Myocyte (in vitro differentiated cells): Measurements from ENCODE around the gene BBIP1. TPM values are rescaled to one million over a fixed set of nuclear protein-coding genes. Genes with fewer than 3 reads are reported as not detected.

Experiments
- DNase-seq: peaks from one replicate; pipeline ENCODE4 v3.0.0-alpha.2; 2012; ENCODE audit warnings: low read depth
- polyA plus RNA-seq: library from polyadenylated mRNA; unstranded; fragments of >200 nt; gene quantifications from one replicate; pipeline ENCODE4 v1.2.1, GENCODE V29; 2012; ENCODE audit warnings: missing spikeins
- total RNA-seq: library from RNA; depleted of rRNA; stranded (reverse); fragments of >200 nt; gene quantifications from 2 replicates; pipeline ENCODE4 v1.2.3, GENCODE V29; 2014

The BBIP1 gene, protein sequence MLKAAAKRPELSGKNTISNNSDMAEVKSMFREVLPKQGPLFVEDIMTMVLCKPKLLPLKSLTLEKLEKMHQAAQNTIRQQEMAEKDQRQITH
- 18.4 and 22.3 TPM in 2 replicates for total RNA-seq
- polyA plus RNA-seq = 25.7 TPM

DNA sequence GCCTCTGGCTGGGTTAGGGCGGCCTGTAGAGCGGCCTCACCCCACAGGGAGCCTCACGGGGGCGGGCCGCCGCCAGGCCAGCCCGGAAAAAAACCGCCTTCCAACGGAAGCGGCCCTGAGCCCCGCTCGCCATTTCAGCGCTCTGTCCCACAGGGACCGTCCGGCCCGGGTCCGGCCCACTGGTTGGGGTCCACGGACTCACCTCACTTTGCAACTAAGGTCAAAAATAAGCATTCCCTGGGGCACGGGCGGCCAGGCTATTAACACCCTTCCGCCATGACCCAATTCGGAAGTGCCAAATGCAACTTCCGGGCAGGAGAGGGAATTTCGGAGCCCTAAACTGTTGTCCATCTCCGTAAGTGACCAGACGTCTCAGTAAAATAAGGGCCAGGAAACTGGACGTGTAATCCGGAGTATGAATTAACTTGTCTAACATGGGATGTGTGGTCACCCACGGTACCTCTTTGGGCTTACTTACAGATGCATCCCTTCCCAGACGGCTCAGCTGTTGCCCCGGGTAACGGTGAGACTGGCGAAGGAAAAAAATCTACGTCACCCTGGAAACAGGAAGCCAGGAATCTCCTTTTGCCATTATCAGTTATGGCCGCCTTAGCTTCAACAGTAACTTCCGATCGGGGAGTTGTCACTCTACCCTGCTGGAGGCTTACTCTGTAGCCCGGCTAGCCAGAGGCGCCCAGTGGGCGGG is at the start of gene BBIP1:
BBIP1 (minus strand) TSS at position 538 of the 706 bp plus-strand sequence. CDS start 1,023 bp downstream, outside the sequence.
- peak; percentile 100 for DNase-seq

DNA sequence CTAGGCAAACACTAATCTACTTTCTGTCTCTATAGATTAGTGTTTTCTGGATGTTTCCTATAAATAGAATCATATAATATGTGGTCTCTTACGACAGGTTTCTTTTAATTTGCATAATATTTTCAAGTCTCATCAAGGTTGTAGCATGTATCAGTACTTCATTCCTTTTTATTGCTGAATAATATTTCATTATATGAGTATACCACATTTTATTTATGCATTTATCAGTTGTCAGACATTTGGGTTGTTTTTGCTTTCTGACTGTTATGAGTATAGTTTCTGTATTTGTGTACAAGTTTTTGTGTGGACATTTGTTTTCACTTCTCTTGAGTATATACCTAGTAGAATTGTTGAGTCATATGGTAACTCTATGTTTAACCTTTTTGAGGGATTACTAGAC is 48.7 kb upstream of the BBIP1 start:
- DNase-seq = no peak

DNA sequence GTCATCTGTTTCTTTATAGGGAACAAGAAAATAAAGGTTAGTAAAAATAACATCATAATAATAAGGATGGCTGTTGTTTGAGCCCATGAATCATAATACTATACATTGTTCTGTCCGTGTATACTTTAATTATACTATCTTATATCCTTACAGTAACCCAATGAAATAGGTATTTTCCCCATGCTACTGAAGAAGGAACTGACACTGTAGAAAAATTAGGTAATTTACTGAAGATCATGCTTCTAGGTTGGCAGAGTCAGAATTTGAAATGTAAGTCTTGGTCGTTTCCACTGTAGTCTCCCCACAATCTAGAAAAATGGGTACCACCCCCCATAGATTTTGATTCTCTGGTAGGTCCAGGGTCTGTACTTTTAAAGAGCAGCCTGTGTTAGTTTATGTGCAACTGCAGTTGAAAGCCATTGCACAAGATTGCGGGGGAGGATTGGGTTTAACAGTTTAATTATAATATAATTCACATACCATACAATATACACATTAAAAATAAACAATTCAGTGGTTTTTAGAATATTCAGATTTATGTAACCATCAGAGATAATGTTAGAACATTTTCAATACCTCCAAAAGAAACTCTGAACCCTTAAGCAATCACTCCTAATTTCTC is 48.1 kb upstream of the BBIP1 start:
- no peak for DNase-seq

DNA sequence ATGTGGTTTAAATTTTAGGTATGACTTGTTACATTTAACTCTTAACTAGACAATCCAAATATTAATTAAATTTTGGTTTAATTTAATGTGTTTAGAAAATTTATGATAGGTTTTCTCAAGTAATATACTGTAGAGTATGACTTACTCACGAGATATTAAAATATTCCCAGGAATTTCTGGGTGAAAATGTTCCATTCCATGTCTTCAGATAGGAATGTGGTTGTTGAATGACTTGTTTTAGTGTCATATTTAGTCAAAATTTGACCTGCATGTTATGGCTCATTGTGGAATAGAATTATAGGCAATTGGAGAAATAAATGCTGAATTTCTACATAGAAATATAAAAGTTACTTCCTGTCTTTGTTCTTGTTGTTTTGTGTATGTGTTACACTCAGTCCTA is 47.2 kb upstream of the BBIP1 start:
- no peak for DNase-seq

DNA sequence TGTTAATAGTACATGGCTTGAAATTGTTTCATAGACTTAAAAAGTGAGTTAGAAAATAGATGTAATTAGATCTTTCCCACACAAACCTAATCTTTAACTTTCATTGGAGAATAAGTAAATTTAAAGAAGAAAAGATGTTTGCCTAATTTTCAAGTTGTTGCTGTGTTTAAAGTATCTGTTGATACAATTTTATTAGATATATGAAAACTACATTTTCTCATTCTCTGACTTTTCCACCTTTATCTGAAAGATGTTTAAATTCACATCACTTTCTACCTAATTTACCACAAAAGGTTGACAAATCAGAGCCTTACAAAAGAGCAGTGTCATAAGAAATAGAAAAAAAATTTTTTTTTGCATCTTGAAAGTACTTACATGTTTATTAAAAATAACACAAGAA is 46.2 kb upstream of the BBIP1 start:
- DNase-seq = no peak

DNA sequence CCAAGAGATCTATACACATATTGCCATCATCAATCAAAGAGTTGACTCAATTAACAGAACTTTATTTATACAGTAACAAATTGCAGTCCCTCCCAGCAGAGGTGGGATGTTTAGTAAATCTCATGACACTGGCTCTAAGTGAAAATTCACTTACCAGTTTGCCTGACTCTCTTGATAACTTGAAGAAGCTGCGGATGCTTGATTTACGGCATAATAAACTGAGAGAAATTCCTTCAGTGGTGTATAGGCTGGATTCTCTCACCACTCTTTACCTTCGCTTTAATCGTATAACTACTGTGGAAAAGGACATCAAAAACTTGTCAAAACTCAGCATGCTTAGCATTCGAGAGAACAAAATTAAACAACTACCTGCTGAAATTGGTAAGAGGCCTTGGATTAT is 45.7 kb upstream of the BBIP1 start:
- no peak for DNase-seq

DNA sequence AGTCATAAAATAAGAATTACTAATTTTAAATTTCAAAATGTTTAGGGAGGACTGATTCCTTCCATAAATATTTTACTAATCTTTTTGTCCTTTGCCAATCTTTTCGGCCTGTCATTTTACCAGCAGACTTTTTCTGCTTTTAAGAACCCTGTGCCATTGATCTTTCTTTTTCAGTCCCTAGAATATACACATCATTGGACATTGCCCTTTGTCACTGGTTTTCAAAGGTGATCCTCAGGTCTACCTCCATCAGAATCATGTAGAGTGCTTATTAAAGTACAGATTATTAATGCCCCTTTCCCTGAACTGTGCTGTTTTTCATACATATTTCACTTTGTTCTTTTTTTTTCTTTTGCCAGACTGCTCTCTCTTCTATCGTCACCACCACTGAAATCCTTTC is 44.2 kb upstream of the BBIP1 start:
- no peak for DNase-seq

DNA sequence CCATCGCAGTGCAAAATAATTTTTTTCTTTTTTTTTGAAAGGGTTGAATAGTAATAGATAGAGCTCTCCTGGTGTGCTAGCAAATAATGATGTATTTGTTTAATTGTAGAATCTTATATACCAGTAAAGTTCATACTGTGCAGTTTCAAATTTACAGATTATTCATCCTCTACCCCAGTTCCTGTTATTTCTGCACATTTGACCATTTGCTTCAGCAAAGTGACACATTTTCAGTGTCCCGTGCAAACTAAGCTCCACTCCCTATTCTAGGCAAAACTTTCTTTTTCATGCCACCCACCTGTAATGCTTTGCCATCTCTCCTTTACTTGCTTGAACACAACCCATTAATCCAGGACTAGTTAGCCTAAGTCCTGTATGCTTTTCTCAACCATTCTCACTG is 43.5 kb upstream of the BBIP1 start:
- no peak for DNase-seq

DNA sequence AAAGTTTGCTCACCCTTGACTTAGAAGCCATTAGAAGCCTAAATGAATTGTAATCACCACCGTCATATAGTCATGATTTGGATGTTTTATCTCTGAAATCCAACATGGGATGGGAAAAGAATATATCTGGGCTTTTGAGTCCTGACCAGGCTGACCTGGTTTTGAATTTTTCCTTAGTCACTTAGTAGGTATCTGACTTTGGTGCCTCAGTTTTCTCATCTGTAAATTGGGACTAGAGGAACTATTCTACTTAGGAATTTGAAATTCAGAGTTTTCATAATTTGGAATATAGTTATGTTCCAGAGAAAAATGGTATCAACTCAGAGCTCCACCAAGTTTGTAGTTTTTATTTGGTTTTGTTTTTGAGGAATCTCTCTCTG is 41.3 kb upstream of the BBIP1 start:
- DNase-seq = no peak

DNA sequence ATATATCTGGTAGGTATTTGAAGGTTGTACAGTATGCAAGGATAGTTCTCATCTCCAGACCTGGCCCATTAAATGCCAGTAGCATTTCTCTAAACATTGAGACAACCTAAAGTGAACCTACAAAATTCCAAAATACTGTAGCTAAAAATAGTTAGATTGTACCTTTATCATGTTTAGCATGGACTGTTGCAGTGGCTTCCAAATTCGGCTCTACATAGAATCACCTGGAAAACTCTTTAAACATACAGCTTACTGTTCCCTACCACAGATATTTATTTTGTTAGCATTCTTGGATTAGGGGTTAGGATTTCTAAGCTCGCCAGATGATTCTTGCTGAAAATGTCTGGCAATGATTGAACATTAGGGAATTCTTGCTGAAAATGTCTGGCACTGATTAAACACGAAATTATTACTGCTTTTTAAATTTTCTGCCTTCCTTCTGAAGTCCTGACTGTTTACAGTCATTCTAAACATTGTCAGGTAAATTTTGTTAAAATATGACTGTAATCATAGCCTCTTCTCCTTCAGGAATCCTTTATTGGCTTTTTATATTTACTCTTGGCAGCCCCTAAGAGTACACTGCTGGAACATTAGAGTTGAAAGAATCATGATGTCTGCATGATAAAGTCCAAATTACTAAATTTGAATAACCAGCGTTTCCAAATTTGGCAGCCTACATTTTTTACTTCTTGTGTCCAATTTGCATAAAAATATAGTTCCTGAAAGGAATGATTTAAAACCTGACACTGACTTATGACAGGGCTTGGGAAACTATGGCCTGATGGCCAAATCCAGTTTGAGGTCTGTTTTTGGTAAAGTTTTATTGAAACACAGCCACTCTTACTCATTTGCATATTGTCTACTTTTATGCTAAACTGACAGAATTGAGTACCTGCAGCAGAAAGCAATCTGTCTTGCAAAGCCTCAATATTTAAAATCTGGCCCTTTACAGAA is 40.7 kb upstream of the BBIP1 start:
- DNase-seq = no peak

DNA sequence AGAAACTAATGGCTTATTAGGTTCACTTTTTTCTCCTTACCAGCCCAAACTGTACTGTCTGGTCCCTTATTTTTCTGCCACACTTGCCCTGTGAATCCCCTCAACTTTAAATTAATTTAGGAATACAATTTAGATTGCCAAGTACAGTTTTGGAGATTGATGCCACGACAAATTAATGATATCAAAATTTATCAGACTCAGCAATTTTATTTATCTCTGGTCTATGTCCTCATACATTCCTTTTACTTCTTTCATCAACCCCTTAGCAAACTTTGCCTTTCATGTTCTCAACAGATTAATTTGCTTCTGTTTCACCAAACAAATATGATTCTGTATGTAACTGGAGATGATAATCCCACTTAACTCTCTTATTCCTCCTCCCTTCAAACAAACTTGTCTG is 38.6 kb upstream of the BBIP1 start:
- DNase-seq = no peak

DNA sequence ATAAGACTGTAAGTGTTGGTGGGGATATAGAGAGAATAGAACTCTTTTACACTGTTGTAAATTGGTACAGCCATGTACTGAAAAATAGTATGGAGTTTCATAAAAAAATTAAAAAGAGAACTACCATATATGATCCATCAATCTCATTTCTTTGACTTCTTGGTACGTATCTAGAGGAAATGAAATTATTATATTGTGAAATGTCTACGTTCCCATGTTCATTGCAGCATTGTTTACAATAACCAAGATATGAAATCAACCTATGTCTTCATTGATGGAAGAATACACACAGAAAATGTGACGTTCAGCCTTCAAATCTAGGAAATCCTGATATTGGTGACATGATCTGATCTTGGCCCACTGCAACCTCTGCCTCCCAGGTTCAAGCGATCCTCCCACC is 32.4 kb upstream of the BBIP1 start:
- DNase-seq = no peak

DNA sequence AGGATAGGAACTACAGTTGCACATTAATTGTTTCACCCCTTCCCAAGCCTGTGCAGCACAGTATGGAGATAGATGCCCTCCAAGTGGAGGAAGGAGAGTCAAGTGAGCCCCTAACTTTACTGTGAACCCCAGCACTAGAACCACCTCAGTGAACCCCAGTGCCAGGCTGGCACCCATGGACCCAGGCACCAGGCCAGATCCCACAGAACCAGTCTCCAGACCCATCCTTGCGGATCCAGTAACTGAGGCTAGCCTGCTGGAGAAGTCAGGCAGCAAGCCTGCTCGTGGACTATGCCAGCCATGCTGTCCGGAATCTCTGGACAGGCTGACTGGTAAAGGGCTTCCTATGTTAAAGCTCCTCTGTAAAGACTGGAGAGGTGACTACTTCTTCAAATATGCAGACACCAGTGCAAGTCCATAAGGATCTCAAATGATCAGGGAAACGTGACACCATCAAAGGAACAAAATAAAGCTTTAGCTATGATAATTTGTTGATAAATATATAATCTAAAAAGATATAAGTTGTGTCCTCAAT is 28.1 kb upstream of the BBIP1 start:
- DNase-seq = no peak

DNA sequence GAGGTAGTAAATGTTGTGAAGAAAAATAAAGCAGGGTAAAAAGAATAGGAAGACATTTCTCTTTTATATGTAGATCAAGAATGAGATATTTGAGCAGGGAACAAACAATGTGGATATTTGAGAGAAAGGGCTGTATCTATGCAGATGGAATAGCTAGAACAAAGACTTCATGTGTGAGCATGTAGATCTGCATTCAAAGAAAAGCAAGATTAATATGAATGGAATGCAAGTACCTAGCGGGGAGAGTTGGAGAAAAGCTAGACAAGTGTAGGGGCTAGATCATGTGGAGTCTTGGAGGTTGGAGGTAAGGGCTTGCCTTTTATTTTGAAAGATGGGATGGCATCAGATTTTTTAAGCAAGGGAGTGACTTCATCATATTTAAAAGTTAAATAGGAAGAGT is 27.5 kb upstream of the BBIP1 start:
- no peak for DNase-seq

DNA sequence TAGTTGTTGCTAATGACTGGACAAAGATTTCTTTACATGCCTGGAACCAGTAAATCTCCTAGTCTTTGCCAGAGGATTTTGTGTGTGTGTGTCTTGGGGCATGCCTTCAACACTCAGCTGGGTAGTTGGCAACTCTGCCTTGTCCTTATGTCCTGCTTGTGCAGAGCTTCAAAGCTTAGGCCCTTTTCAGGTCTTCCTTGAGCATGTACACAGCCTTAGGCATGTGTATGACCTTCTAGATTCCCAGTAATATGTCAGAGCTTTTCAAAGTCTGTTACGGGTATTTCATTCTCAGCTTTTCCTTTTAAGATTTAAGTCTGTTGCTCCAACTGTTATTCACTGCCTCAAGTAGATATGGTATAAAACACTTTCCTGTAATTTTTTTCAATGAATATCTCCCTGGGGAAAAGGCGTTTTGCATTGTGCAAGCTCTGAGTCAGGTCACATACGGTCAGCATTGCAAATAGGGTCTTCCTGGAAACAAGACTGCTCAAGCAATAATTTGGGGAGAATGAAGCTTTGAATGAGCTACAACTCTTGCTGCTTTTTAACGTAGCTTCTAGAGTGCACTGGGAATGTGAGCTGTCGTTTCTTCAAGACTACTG is 25.9 kb upstream of the BBIP1 start:
- DNase-seq = peak; percentile 25

DNA sequence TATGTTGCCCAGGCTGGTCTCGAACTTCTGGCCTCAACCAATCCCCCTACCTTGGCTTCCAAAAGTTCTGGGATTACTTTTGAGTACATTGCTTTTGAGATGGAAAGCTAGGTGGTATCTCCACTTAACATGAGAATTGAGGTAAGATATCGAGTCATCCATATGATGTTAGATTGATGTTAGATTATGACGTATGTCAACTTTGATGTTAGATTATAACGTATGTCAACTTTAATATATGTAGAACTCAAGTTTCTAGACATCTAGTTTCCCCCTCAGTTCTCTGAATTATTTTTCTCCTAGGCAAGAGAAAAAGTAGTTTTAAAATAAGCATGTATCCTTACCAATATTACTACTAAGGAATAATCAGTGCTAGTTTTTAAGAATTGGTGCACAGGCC is 20.4 kb upstream of the BBIP1 start:
- DNase-seq = no peak

DNA sequence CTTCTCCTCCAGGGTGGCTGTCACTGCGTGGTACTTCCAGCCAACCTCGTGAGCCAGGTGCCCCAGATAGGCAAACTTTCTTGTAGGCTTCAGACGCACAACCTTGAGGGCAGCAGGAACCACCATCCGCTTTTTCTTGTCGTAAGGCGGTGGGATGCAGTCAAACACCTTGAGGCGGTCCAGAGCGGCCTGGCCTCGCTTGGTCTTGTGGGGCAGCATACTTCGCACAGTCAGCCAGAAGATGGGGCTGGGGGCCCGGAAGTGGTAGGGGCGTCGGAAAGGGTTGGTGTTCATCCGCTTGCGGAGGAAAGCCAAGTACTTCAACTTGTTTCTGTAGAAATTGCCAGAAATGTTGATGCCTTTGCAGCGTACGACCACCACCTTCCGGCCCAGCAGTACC is 17.8 kb upstream of the BBIP1 start:
- no peak for DNase-seq

DNA sequence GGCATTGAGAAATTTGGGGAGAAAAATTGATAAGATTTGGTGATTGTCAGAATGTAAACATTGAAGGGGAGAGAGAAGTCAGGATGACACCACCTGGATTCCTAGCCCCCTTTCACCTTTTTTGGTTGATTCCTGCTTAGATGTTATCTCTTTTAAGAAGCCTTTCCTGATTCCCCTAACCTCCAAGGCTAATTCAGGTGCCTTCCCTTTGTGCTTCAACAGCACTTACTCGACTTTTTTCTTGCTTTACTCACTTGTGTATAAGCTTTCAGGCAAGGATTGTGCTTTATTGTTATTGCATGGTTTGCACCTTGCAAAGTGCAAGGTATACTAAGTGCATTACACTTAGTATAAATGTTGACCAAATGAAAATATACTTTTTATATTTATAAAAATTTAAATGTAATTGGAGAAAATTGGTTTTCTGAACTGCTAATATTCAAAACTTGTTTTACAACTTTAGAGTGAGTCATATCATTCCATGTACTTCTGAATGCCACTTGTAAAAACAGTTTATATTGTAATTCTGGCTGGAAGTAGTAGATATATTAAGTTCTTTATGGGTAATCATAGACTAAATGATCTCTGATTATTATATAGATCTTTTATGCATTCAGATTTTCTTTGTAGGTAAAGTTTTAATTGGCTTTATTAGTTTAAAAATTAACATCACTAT is 13.7 kb upstream of the BBIP1 start:
- no peak for DNase-seq

DNA sequence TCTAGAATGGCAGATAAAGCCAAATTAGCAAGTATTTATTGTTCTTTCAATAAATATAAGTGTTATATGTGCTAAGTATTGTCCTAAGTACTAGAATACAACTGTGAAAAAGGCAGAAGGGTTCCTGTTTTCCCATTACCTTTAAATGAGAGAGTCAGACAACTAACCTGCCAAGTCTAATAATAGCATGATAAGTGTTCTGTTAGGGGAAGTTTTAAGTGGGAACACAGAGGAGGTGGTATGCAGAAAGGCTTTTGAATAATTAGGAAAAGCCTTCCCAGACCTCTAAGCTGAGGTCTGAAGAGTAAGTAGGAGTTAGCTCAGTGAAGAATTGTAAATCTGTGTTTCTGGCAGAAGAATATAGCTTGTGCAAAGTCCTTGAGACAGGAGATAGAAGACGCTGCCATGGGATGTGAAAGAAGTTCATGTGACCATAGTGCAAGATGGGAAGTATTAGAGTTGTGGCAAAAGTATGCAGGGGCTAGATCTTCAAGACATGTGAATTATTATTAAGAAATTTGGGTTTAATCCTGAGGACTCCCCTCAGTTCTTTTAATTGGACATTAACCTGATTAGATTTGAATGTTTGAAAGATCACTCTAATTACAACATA is 12.9 kb upstream of the BBIP1 start:
- DNase-seq = no peak

DNA sequence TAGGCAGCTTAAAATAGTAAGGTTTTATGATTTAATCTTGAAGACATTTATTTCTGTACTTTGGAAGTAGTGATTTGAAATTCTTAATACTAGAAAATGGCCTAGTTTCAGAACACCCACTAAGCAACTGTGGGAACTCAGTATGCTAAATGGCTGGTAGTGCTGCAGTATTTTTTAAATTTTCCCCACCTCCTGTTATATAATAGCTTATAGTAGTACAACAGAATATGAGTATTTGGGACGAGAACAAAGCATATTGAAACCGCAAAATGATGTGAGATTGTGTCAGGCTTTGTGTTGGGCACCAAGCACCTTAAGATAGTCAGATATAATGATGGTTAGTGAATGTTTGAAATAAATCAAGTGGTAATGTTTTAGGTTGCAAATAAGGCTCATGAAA is 8.5 kb upstream of the BBIP1 start:
- DNase-seq = no peak
